ENCODE measurements around the gene CALN1. TPM values are rescaled to one million over a fixed set of nuclear protein-coding genes. Genes with fewer than 3 reads are reported as not detected.
"Not testable (repeated sequence)": the region's sequence is repeated elsewhere in the genome, so short reads cannot be mapped to it uniquely, and the experiment has no call there.

Gene CALN1
- total RNA-seq, 1 donor: under 0.01 TPM

DNA sequence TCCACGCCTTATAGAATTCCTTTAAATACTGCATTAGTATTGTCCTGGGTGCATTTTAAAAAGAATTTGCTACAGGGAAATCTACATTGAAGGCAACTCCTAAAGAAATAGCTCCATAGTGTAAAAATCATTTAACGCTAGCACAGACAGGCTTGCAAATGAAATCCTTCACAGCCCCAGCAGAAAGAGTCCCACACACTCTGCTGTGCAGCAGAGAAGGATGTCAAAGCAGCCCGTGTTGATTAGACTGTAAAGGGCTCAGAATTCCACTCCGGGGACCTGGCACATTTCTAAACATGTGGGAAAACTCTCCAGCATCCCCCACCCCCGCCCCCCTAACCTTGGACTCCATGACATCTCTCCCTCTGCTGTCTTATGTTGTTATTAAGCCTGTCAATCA lies 176.8 kb downstream of the CALN1 start:
- Histone ChIP-seq H3K4me1 (ENCODE audit: insufficient read depth, low read length) (no peaks in the 10 kb centered on the region), H3K27me3 (ENCODE audit: insufficient read depth, low read length) (no peaks in the 10 kb centered on the region), H3K4me3 (ENCODE audit: low read length) (no peak overlapping the region), H3K9me3 (ENCODE audit: low read depth, low read length) (no peaks in the 10 kb centered on the region)

DNA sequence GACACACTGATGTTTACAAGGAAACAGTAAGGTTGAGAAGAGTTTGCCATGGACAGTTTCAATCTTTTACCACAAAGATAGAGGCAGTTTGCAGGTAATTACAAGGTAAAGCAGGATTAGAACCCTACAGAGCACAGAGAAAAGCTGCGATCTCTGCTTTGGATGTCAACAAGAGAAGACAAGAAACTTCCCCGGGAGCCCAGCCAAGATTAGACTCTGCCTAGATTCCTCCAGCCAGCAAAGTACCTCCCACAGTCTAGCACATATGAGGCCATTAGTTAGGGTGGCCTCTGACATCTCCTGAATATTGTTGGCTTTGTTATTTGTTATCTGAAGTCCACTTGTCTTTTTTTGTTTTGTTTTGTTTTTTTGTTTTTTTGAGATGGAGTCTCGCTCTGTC lies 178.1 kb downstream of the CALN1 start:
- Histone ChIP-seq H3K4me3 (ENCODE audit: low read length) (no peak overlapping the region), H3K4me1 (ENCODE audit: insufficient read depth, low read length) (no peaks in the 10 kb centered on the region), H3K9me3 (ENCODE audit: low read depth, low read length) (no peaks in the 10 kb centered on the region), H3K27me3 (ENCODE audit: insufficient read depth, low read length) (no peaks in the 10 kb centered on the region)

DNA sequence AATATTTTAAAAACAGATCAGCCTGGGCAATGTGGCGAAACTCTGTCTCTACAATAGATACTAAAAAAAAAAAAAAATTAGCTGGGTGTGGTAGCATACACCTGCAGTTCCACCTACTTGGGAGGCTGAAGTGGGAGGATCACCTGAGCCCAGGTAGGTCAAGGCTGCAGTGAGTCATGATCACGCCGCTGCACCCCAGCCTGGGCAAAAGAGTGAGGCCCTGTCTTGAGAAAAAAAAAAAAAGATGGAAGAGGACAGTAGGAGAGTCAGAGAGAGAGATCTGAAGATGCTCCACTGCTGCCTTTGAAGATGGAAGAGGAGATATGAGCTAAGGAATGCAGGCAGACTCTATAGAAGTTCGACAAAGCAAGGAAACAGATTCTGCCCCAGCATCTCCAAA lies 181.9 kb downstream of the CALN1 start:
- no peaks in the 10 kb centered on the region for H3K9me3 ChIP-seq (ENCODE audit: low read depth, low read length)
- H3K4me1 ChIP-seq (ENCODE audit: insufficient read depth, low read length): no peaks in the 10 kb centered on the region
- H3K4me3 ChIP-seq (ENCODE audit: low read length): no peak overlapping the region
- no peaks in the 10 kb centered on the region for H3K27me3 ChIP-seq (ENCODE audit: insufficient read depth, low read length)

DNA sequence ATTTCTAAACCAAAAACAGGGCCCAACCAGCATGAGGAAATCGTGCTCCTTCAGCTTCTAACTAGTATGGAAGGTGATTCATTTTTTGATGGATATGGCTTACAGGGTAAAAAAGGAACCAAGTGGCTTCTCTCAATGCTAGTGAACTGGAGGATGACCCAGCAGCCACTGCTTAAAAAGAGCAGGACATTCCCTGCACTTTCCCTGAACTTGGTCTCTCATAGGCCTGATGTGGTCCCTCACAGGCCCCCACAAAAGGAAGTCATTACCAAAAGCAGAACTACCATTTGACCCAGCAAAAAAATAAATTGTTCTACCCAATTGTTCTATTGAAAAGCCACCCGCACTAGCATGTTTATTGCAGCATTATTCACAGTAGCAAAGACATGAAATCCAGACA lies 188.8 kb downstream of the CALN1 start:
- Histone ChIP-seq H3K9me3 (ENCODE audit: low read depth, low read length) (no peaks in the 10 kb centered on the region), H3K27me3 (ENCODE audit: insufficient read depth, low read length) (no peaks in the 10 kb centered on the region), H3K4me3 (ENCODE audit: low read length) (no peak overlapping the region), H3K4me1 (ENCODE audit: insufficient read depth, low read length) (no peaks in the 10 kb centered on the region)

DNA sequence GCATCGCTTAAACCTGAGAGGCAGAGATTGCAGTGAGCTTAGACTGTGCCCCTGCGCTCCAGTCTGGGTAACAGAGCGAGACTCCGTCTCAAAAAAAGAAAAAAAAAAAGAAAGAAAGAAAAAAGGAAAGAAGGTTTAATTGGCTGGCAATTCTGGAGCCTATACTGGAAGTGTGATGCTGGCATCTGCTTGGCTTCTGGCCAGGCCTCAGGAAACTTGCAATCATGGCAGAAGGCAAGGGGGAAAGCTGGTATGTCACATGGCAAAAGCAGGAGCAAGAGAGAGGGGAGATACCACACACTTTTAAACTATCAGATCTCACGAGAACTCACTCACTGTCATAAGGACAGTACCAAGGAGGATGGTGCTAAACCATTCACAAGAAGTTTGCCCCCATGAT lies 190.0 kb downstream of the CALN1 start:
- Histone ChIP-seq H3K27me3 (ENCODE audit: insufficient read depth, low read length) (no peaks in the 10 kb centered on the region), H3K4me3 (ENCODE audit: low read length) (no peak overlapping the region), H3K4me1 (ENCODE audit: insufficient read depth, low read length) (no peaks in the 10 kb centered on the region), H3K9me3 (ENCODE audit: low read depth, low read length) (no peaks in the 10 kb centered on the region)

DNA sequence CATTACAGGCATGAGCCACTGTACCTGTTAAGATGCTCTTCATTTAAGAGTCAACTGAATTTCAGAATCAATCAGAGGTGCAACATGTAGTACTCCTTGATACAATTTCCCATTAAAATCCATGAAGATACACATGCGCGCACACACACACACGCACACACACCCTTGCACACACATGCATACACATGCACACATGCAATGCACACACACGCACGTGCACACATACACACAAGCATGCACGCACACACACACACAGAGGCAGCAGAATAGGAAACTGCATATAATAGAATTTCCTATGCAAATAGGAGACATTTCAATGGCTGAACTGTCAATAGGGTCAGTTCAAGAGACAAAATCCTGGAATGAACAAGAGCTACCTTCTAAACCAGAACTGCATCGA lies 192.6 kb downstream of the CALN1 start:
- Histone ChIP-seq H3K9me3 (ENCODE audit: low read depth, low read length) (no peaks in the 10 kb centered on the region), H3K4me3 (ENCODE audit: low read length) (no peak overlapping the region), H3K27me3 (ENCODE audit: insufficient read depth, low read length) (no peaks in the 10 kb centered on the region), H3K4me1 (ENCODE audit: insufficient read depth, low read length) (no peaks in the 10 kb centered on the region)

DNA sequence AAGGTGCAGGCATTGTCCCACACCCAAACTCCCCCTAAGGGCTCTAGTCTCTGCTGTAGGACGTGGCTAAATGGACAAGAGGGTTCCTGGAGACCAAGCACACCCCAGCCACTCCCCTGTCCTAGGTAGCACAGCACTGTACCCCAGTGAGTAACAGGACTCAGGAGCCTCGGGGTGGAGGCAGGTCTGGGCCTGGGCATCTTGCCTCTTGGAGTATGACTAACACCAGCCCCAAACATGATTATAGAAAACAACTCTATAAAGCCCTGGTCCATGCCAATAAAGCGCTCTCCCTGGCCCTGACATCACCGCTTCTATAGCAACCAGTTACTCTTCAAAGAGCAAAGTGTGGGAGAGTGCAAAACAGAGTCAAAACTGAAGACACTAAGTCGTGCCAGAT lies 195.0 kb downstream of the CALN1 start:
- Histone ChIP-seq H3K9me3 (ENCODE audit: low read depth, low read length) (no peaks in the 10 kb centered on the region), H3K4me3 (ENCODE audit: low read length) (no peak overlapping the region), H3K4me1 (ENCODE audit: insufficient read depth, low read length) (no peaks in the 10 kb centered on the region), H3K27me3 (ENCODE audit: insufficient read depth, low read length) (no peaks in the 10 kb centered on the region)

DNA sequence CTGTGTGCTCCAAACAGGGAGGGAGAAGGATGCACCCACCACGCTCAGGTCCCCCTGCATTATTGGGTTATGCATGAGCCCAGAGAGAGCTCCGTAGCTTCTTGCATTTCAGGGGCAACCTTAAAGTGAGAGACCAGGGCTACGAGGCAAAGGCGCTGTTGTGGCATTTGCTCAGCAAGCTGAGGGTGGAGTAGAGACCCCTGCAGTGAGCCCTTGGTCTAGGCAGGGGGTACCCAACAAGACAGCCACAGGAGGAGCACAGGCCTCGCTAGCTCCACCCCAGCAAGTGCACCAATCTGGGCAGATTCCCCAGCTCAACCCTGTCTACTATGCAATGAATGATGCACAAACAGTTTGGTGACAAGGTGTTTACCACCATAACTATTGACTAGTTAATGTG lies 198.4 kb downstream of the CALN1 start:
- Histone ChIP-seq H3K27me3 (ENCODE audit: insufficient read depth, low read length) (no peaks in the 10 kb centered on the region), H3K4me3 (ENCODE audit: low read length) (no peak overlapping the region), H3K9me3 (ENCODE audit: low read depth, low read length) (no peaks in the 10 kb centered on the region), H3K4me1 (ENCODE audit: insufficient read depth, low read length) (no peaks in the 10 kb centered on the region)

DNA sequence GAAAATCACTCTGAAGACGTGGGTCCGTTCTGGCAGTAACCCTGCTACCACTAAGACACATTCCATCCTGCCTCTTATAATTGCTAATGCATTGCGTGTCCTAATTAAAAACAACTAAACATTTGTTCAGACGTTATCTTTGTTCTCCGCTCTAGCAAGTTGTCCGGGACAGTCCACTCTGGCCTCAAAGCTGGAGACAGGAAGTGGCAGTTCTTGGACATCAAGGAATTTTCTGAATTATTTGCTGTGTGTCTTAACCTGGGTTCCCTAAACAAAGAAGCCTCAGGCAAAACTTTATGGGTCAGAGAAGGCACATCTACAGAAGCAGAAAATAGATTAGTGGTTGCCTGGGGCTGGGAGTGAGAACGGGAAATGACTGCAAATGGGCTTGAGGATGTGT lies 199.1 kb downstream of the CALN1 start:
- Histone ChIP-seq H3K9me3 (ENCODE audit: low read depth, low read length) (no peaks in the 10 kb centered on the region), H3K4me3 (ENCODE audit: low read length) (no peak overlapping the region), H3K27me3 (ENCODE audit: insufficient read depth, low read length) (no peaks in the 10 kb centered on the region), H3K4me1 (ENCODE audit: insufficient read depth, low read length) (no peaks in the 10 kb centered on the region)

DNA sequence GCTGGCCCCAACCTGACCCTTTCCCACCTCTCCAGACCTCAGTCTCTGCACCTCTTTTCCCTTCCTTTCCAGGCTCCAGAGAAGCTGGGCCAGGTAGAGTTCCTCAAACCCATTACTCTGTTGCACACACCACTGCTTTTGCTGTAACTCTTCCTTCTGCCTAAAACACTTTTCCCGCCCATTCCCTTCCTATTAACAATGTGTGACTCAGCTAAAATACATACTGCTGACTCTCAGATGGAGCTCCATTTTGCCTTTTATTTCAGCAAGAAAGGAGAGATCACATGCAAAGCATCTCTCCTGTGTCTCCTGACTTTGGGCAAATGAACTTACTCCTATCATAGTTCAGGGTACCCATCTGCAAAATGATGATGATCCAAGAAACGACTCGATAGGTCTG lies 201.0 kb downstream of the CALN1 start:
- no peak overlapping the region for H3K4me3 ChIP-seq (ENCODE audit: low read length)
- H3K9me3 ChIP-seq (ENCODE audit: low read depth, low read length): no peaks in the 10 kb centered on the region
- H3K4me1 ChIP-seq (ENCODE audit: insufficient read depth, low read length): no peaks in the 10 kb centered on the region
- no peaks in the 10 kb centered on the region for H3K27me3 ChIP-seq (ENCODE audit: insufficient read depth, low read length)

DNA sequence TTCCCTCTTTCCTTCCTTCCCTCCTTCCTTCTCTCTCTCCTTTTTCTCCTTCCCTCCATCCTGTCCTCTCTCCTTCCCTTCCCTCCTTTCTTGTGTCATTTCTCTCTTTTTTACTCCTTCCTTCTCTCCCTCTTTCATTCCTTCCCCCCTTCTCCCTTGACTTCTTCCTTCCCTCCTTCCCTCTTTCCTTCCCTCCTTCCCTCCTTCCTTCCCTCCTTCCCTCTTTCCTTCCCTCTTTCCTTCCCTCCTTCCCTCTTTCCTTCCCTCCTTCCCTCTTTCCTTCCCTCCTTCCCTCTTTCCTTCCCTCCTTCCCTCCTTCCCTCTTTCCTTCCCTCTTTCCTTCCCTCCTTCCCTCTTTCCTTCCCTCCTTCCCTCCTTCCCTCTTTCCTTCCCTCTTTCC lies 203.1 kb downstream of the CALN1 start:
- not testable (repeated sequence) for H3K4me3 ChIP-seq (ENCODE audit: low read length); H3K4me1 ChIP-seq (ENCODE audit: insufficient read depth, low read length); H3K27me3 ChIP-seq (ENCODE audit: insufficient read depth, low read length); H3K9me3 ChIP-seq (ENCODE audit: low read depth, low read length)

DNA sequence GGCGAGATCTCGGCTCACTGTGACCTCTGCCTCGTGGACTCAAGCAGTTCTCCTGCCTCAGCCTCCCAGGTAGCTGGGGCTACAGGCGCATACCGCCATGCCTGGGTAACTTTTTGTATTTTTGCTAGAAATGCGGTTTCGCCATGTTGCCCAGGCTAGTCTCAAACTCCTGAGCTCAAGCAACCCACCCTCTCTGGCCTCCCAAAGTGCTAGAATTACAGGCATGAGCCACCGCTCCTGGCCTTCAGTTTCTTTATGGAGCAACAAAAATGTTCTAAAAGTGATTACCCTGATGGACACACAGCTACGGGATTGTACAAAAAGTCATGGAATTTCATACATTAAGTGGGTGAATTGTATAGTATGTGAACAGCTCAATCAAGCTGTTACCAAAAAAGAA lies 216.0 kb downstream of the CALN1 start:
- H3K4me1 ChIP-seq (ENCODE audit: insufficient read depth, low read length): no peaks in the 10 kb centered on the region

DNA sequence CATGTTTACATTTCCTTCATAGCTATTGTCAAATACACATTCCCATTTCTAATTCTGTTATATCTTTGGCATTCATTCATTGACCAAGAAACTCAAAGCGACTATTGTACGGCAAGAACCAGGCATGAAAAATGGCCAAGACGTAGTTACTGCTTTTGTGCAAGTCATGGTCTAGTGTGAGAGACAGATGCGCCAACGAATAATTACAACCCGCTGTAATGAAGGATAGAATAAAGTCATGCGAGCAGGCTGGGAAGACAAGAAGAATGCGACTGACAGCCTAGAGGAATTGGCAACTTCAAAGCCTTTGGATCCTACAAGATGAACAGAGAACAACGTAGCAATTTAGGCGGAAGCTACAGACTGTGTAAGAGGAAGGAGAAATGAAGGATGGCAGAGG lies 221.2 kb downstream of the CALN1 start:
- H3K9me3 ChIP-seq (ENCODE audit: low read depth, low read length): no peaks in the 10 kb centered on the region
- H3K27me3 ChIP-seq (ENCODE audit: insufficient read depth, low read length): no peaks in the 10 kb centered on the region
- H3K4me3 ChIP-seq (ENCODE audit: low read length): no peak overlapping the region
- H3K4me1 ChIP-seq (ENCODE audit: insufficient read depth, low read length): no peaks in the 10 kb centered on the region

More for the DNA sequence above, 216.0 kb downstream of the CALN1 start:
- Histone ChIP-seq H3K9me3 (ENCODE audit: low read depth, low read length) (no peaks in the 10 kb centered on the region), H3K27me3 (ENCODE audit: insufficient read depth, low read length) (no peaks in the 10 kb centered on the region), H3K4me3 (ENCODE audit: low read length) (no peak overlapping the region)

DNA sequence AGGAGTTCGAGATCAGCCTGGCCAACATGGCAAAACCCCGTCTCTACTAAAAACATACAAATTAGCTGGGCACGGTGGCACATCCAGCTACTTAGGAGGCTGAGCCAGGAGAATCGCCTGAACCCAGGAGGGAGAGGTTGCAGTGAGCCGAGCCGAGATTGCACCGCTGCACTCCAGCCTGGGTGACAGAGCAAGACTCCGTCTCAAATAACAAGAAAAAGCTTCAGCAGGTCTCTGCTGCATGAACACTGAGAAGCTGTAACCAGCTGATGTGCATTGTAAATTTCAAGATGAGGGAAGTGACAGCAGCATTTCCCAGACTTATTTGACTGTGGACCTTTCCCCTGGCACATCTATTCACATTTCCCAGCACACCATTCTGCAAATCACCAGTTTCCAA lies 222.0 kb downstream of the CALN1 start:
- no peaks in the 10 kb centered on the region for H3K9me3 ChIP-seq (ENCODE audit: low read depth, low read length)
- H3K4me3 ChIP-seq (ENCODE audit: low read length): no peak overlapping the region

DNA sequence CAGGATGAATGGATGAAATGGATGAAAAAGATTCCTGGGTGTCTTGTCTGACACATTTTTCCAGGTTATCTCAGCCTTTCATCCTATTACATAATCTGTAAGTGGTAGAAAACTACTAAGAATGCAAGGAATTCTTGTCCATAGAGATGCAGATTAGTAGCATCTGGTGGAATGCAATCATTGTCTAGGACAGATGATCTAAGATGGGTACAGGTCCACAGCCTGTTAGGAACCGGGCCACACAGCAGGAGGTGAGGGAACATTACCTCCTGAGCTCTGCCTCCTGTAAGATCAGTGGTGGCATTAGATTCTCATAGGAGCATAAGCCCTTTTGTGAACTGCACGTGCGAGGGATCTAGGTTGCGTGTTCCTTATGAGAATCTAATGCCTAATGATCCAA lies 225.0 kb downstream of the CALN1 start:
- no peaks in the 10 kb centered on the region for H3K9me3 ChIP-seq (ENCODE audit: low read depth, low read length)
- no peaks in the 10 kb centered on the region for H3K4me1 ChIP-seq (ENCODE audit: insufficient read depth, low read length)
- H3K4me3 ChIP-seq (ENCODE audit: low read length): no peak overlapping the region
- H3K27me3 ChIP-seq (ENCODE audit: insufficient read depth, low read length): no peaks in the 10 kb centered on the region

More for the DNA sequence above, 222.0 kb downstream of the CALN1 start:
- Histone ChIP-seq H3K27me3 (ENCODE audit: insufficient read depth, low read length) (no peaks in the 10 kb centered on the region), H3K4me1 (ENCODE audit: insufficient read depth, low read length) (no peaks in the 10 kb centered on the region)

DNA sequence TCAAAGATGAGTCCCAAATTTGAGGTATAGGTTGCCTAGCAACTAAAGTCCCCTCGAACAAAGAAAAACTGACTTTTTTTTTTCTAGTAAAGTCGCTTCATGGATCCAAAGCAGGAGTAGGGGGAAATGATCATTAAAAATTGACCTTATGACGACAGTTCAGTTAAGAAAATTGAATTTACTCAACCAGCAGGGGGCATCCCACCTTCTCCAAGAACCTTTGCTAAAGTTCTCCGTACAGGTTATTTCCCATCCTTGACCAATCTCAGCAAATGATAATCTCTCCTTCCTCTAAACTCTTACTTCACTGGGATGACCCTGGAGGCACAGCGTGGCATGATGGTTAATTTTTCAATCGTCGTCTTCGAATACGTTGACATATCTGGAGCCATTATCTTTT lies 228.3 kb downstream of the CALN1 start:
- H3K4me1 ChIP-seq (ENCODE audit: insufficient read depth, low read length): no peaks in the 10 kb centered on the region
- H3K27me3 ChIP-seq (ENCODE audit: insufficient read depth, low read length): no peaks in the 10 kb centered on the region
- H3K4me3 ChIP-seq (ENCODE audit: low read length): no peak overlapping the region
- H3K9me3 ChIP-seq (ENCODE audit: low read depth, low read length): no peaks in the 10 kb centered on the region

DNA sequence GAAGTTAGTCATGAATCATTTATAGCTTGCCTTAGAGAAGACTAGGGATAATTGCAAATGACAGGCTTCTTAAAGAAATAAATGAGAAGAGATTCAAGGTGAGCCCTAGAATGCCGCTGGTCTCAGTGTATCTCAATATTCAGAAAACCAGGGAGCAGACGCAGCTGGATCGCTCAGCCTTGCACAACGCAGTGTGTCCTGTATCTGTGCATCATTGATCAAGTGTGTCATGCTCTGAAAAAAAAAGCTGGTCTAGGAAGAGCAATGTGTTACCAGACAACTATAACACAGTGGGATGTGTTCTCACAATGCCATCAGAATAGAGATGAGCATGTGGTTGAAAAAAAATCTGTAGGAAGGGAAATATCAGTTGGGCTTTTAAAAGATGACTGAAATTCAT lies 230.1 kb downstream of the CALN1 start:
- no peaks in the 10 kb centered on the region for H3K27me3 ChIP-seq (ENCODE audit: insufficient read depth, low read length)
- H3K9me3 ChIP-seq (ENCODE audit: low read depth, low read length): no peaks in the 10 kb centered on the region
- H3K4me3 ChIP-seq (ENCODE audit: low read length): no peak overlapping the region
- H3K4me1 ChIP-seq (ENCODE audit: insufficient read depth, low read length): no peaks in the 10 kb centered on the region

All from mononuclear cell (primary cell).